Activated CD8-positive, alpha-beta memory T cell treated with anti-CD3 and anti-CD28 coated beads for 4 hours (primary cell): Measurements from ENCODE around the gene LGALSL.

Experiments
- DNase-seq, 2 donors: peaks; one replicate each; pipeline ENCODE4 v3.0.0-alpha.2; 2020; ENCODE audit warnings: low read depth in 2 of 2

The LGALSL gene

DNA sequence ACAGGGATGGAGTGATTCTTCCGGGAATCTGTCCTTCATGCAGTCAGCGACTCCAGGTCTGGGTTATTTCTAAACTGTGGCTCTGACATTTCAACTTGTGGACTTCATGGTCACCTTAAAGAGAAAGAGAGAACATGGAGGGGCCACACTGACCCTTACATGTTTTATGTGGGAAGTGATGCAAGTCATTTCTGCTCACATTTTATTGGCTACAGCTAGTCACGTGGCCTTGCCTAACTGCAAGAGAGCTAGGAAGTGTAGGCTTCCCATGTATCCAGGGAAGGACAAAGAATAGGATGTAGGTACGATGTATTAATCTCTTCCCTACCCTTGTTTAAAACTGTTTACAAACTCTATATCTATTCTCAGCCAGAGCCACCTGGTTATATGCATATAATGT is 39.8 kb downstream of the LGALSL start:
- no peak for DNase-seq

- no peak for DNase-seq
Measured at GRCh38 chr2:64498438-64498837, 44.5 kb downstream of the LGALSL start.

DNA sequence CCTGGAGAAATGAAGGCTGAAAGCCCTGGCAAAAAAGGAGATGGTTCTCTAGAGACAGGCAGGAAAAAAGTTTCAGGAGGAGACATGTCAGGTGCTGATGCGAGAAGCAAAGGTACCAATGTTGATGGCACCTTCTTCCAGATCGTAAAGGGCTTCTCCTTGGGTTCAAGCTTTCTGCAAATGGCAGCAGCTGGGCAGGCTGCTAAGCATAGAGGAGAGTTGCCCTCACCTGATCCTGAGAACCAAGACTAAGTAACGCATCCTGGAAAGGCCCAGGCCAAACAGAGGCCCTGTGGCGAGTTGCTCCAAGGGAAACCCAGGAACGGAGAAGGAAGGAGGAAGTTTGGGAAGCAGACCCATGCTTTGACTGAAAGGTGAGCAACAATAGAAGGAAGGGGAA is 46.6 kb downstream of the LGALSL start:
- no peak for DNase-seq

- no peak for DNase-seq
Measured at GRCh38 chr2:64501946-64502345, 48.0 kb downstream of the LGALSL start.

- DNase-seq = no peak
Measured at GRCh38 chr2:64502860-64503259, 48.9 kb downstream of the LGALSL start.

- no peak for DNase-seq
Measured at GRCh38 chr2:64504774-64505720, 51.1 kb downstream of the LGALSL start.

GRCh38 chr2:64506686-64507085 is 52.7 kb downstream of the LGALSL start:
- DNase-seq = no peak
